Gastroesophageal sphincter (tissue), 4 donors: Measurements from ENCODE around the gene LMO1. TPM values are rescaled to one million over a fixed set of nuclear protein-coding genes. Genes with fewer than 3 reads are reported as not detected.

Experiments
- ATAC-seq: fragments of 150-250 bp; one replicate; pipeline ENCODE4 v1.9.1; 2016; ENCODE audit warnings: mild to moderate bottlenecking, moderate library complexity
- H3K27ac ChIP-seq, 4 donors: fragments of 200-600 bp; sonication (generic) in 3 of 4; 1 replicate in 3 of 4; 2 replicates in 1 of 4; pipeline ENCODE4 v1.5.1; 2016 to 2019
- H3K27me3 ChIP-seq: fragments of 200-600 bp; sonication (generic); one replicate; pipeline ENCODE4 v1.5.1; 2019
- H3K36me3 ChIP-seq, 2 donors: fragments of 200-600 bp; sonication (generic); one replicate each; pipeline ENCODE4 v1.5.1; 2019; ENCODE audit warnings: control low read depth in 1 of 2
- H3K4me1 ChIP-seq, 3 donors: fragments of 200-600 bp; sonication (generic); 1 replicate in 2 of 3; 2 replicates in 1 of 3; pipeline ENCODE4 v1.5.1; 2016 to 2019; ENCODE audit warnings: control low read depth in 2 of 3
- H3K4me3 ChIP-seq, 2 donors: fragments of 200-600 bp; sonication (generic); one replicate each; pipeline ENCODE4 v1.5.1; 2019; ENCODE audit warnings: mild to moderate bottlenecking in 1 of 2, moderate library complexity in 1 of 2
- H3K9me3 ChIP-seq, 3 donors: fragments of 200-600 bp; sonication (generic); one replicate each; pipeline ENCODE4 v1.5.1; 2017 to 2019; ENCODE audit warnings: control low read depth in 2 of 3
- CTCF ChIP-seq, 4 experiments: fragments of 200-600 bp in 2 of 4; fragments of 450-650 bp in 2 of 4; sonication (generic) in 1 of 4; IDR thresholded peaks; one replicate each; pipeline ENCODE4 v1.5.1; 2017 to 2019; ENCODE audit warnings: antibody characterized with exemption in 4 of 4, mild to moderate bottlenecking in 2 of 4, moderate library complexity in 2 of 4
- EP300 ChIP-seq: sonication (generic); formaldehyde crosslinking; IDR thresholded peaks from one replicate; pipeline ENCODE4 v1.6.1; 2017; ENCODE audit warnings: antibody characterized with exemption, mild to moderate bottlenecking
- POLR2A ChIP-seq, 2 donors: fragments of 450-650 bp; IDR thresholded peaks; one replicate each; pipeline ENCODE4 v1.6.1; 2017; ENCODE audit warnings: antibody characterized with exemption in 2 of 2, mild to moderate bottlenecking in 2 of 2, moderate library complexity in 1 of 2
- POLR2AphosphoS5 ChIP-seq: sonication (generic); formaldehyde crosslinking; IDR thresholded peaks from one replicate; pipeline ENCODE4 v1.6.1; 2017; ENCODE audit warnings: antibody characterized with exemption
- WGBS, 2 donors: methylation state at CpG; one replicate each; pipeline ENCODE4 v1.1.5; 2018; ENCODE audit warnings: low coverage in 1 of 2; 5-methylcytosine and 5-hydroxymethylcytosine counted together
- total RNA-seq, 4 donors: library from RNA; depleted of rRNA; stranded (reverse); fragments of >200 nt; gene quantifications; one replicate each; pipeline ENCODE4 v1.1.0, GENCODE V29; 2016

Gene LMO1
- total RNA-seq, 4 donors from 2014 or later: not detected

- no peak for ATAC-seq
Observed at GRCh38 chr11:8282631-8283030, 19.0 kb upstream of the LMO1 start.

GRCh38 chr11:8281266-8281665, 17.6 kb upstream of the LMO1 start:
- peaks cover 0 to 13% (median 3%) of the 10 kb centered on the region in 3 donors for H3K4me1 ChIP-seq
- no peak overlapping the region for H3K4me3 ChIP-seq
- no peak overlapping the region for H3K27ac ChIP-seq
- 100% methylated on average over 2 of the region's 2 CpGs for WGBS, 2 donors
- TF ChIP-seq POLR2A (IDR thresholded peaks at IDR 0.05) (no peak), POLR2AphosphoS5 (no peak), EP300 (no peak), CTCF (IDR thresholded peaks at IDR 0.05) (no peak)
- ATAC-seq: no peak
- H3K36me3 ChIP-seq: no peaks in the 10 kb centered on the region
- no peaks in the 10 kb centered on the region for H3K27me3 ChIP-seq
- H3K9me3 ChIP-seq: no peaks in the 10 kb centered on the region

More at GRCh38 chr11:8282631-8283030, 19.0 kb upstream of the LMO1 start:
- Histone ChIP-seq H3K36me3 (no peaks in the 10 kb centered on the region), H3K27me3 (no peaks in the 10 kb centered on the region), H3K4me1 (peaks cover 0 to 13% (median 3%) of the 10 kb centered on the region in 3 donors), H3K4me3 (no peak overlapping the region), H3K27ac (no peak overlapping the region), H3K9me3 (no peaks in the 10 kb centered on the region)
- no peak for TF ChIP-seq POLR2A (IDR thresholded peaks at IDR 0.05)
- no peak for TF ChIP-seq CTCF (IDR thresholded peaks at IDR 0.05)
- no peak for TF ChIP-seq POLR2AphosphoS5
- 73 to 78% methylated on average over 9 to 10 of the region's 10 CpGs for WGBS, 2 donors

- ATAC-seq: no peak
- H3K27me3 ChIP-seq: no peaks in the 10 kb centered on the region
- TF ChIP-seq CTCF (IDR thresholded peaks at IDR 0.05): no peak
- no peak for TF ChIP-seq EP300
- no peak for TF ChIP-seq POLR2A (IDR thresholded peaks at IDR 0.05)
- no peak for TF ChIP-seq POLR2AphosphoS5
- no peaks in the 10 kb centered on the region for H3K9me3 ChIP-seq
- H3K36me3 ChIP-seq: no peaks in the 10 kb centered on the region
- WGBS, 2 donors: 87% methylated on average over 6 of the region's 7 CpGs; no CpG with 5 or more reads in 1 of the 2 donors
- no peak overlapping the region for H3K4me3 ChIP-seq
- no peak overlapping the region for H3K27ac ChIP-seq
- H3K4me1 ChIP-seq: no peaks in the 10 kb centered on the region
Observed at GRCh38 chr11:8277691-8278090, 14.0 kb upstream of the LMO1 start.

DNA sequence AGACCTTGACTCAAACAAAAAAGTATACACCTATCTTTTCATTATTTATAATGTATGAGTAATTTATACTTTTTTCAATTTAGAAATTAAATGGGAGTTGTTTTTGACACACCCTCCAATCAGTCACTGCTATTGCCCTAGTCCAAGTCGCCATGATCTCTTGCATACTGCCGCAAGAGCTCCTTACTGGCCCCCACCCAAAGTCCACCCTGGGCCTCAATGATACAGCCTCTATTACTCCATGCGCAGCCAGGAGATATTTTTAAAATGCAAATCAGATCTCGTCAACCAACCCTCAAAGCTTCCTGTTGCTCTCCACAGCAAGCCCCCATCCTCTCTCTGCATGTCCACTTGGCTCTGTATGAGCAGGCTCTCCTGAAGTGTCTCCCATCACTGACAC, 12.8 kb upstream of the LMO1 start:
- no peak for TF ChIP-seq CTCF (IDR thresholded peaks at IDR 0.05)
- TF ChIP-seq POLR2AphosphoS5: no peak
- Histone ChIP-seq H3K36me3 (no peaks in the 10 kb centered on the region), H3K4me3 (no peak overlapping the region), H3K4me1 (no peaks in the 10 kb centered on the region), H3K27ac (no peak overlapping the region), H3K9me3 (no peaks in the 10 kb centered on the region), H3K27me3 (peaks cover 3% of the 10 kb centered on the region)
- ATAC-seq: no peak
- whole genome bisulfite sequencing, 2 donors: 94% methylated on average over 4 of the region's 4 CpGs

DNA sequence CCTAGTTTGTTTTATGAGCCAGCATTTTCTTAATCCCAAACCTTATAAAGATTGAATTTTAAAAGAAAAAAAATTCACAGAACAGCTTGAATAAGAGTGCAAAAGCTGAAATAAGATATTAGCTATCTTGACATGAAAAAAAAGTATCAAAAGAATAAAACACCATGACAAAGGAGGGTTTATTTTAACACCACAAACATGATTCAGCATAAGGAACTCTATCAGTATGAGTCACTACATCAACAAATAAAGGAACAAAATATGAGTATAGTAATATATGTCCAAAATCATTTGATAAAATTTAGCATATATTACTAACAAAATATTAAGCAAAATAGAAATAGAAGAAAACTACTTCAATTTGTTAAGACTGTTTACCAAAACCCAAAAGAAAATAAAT, 9.6 kb upstream of the LMO1 start:
- no peaks in the 10 kb centered on the region for H3K9me3 ChIP-seq
- H3K27ac ChIP-seq: no peak overlapping the region
- H3K27me3 ChIP-seq: peaks cover 33% of the 10 kb centered on the region
- no peak for ATAC-seq
- no peak overlapping the region for H3K4me3 ChIP-seq
- H3K36me3 ChIP-seq: no peaks in the 10 kb centered on the region
- TF ChIP-seq POLR2A (IDR thresholded peaks at IDR 0.05): no peak
- no peak for TF ChIP-seq CTCF (IDR thresholded peaks at IDR 0.05)
- TF ChIP-seq EP300: no peak
- no peak for TF ChIP-seq POLR2AphosphoS5
- peaks cover 0 to 9% (median 0%) of the 10 kb centered on the region in 3 donors for H3K4me1 ChIP-seq
